Measurements from ENCODE around the gene UNC13A.

DNA sequence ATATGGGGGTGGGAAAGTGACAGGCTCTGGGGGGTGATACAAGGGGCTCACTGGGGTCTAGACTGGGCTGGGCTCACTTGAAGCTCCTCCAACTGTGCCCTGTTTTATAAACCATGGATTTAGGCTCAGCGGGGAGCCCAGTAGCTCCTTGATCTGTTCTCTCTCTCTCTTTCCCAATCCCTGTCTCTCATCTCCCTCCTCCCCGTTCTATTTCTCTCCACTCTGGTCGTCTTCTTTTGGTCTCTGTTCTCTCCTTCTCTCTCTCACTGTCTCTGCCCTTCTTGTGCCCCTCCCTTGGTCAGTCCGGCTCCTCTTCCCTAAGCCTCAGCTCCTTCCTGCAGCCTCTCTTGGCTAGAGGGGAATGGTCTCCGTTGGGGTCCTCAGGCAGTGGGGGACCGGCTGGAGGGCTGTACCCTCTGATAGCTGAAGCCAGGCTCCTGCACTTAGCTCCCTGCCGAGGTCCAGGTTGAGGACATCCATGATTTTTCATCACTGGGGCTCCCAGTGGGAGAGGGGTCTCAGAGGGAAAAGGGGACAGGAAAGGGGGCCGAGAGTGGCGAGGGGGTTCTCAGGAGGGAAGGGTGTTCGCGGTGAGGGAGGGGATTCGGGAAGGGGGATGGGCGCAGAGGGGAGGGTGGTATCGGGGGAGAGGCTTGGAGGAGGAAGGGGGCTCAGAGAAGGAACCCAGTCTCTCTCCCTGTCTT lies 8.5 kb downstream of the UNC13A start:
- TF ChIP-seq, protein P1, sequence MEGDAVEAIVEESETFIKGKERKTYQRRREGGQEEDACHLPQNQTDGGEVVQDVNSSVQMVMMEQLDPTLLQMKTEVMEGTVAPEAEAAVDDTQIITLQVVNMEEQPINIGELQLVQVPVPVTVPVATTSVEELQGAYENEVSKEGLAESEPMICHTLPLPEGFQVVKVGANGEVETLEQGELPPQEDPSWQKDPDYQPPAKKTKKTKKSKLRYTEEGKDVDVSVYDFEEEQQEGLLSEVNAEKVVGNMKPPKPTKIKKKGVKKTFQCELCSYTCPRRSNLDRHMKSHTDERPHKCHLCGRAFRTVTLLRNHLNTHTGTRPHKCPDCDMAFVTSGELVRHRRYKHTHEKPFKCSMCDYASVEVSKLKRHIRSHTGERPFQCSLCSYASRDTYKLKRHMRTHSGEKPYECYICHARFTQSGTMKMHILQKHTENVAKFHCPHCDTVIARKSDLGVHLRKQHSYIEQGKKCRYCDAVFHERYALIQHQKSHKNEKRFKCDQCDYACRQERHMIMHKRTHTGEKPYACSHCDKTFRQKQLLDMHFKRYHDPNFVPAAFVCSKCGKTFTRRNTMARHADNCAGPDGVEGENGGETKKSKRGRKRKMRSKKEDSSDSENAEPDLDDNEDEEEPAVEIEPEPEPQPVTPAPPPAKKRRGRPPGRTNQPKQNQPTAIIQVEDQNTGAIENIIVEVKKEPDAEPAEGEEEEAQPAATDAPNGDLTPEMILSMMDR (IDR thresholded peaks at IDR 0.05; ENCODE audit: insufficient read depth, low read depth, low read length), result no peak
- TF ChIP-seq EZH2 (IDR thresholded peaks at IDR 0.05; ENCODE audit: insufficient read depth, low read length), result no peak
